ENCODE data around the gene NRDC. TPM values are rescaled to one million over a fixed set of nuclear protein-coding genes. Genes with fewer than 3 reads are reported as not detected.
A peak's percentile ranks its signal among the peaks of the same experiment; 100 is the strongest.

NRDC gene
- polyA plus RNA-seq, 4 donors, result 113 to 173 (median 134) TPM

GRCh38 chr1:51776408-51776807, 102.1 kb downstream of the NRDC start:
- DNase-seq (ENCODE audit: low read depth in 4 of 4, low spot score in 3 of 4), result no peak

- DNase-seq (ENCODE audit: low read depth in 4 of 4, low spot score in 3 of 4), result peak; percentile 16 to 39 (median 28)
Observed at GRCh38 chr1:51768971-51769588, 109.4 kb downstream of the NRDC start.

- DNase-seq (ENCODE audit: low read depth in 4 of 4, low spot score in 3 of 4), result no peak
Observed at GRCh38 chr1:51761351-51761750, 117.2 kb downstream of the NRDC start.

- no peak for DNase-seq (ENCODE audit: low read depth in 4 of 4, low spot score in 3 of 4)
Observed at GRCh38 chr1:51760872-51761271, 117.7 kb downstream of the NRDC start.

- no peak for DNase-seq (ENCODE audit: low read depth in 4 of 4, low spot score in 3 of 4)
Observed at GRCh38 chr1:51758310-51758709, 120.2 kb downstream of the NRDC start.

GRCh38 chr1:51756290-51756689, 122.2 kb downstream of the NRDC start:
- no peak for DNase-seq (ENCODE audit: low read depth in 4 of 4, low spot score in 3 of 4)

- DNase-seq (ENCODE audit: low read depth in 4 of 4, low spot score in 3 of 4), result no peak
Observed at GRCh38 chr1:51755437-51755836, 123.1 kb downstream of the NRDC start.

- DNase-seq (ENCODE audit: low read depth in 4 of 4, low spot score in 3 of 4), result no peak
Observed at GRCh38 chr1:51754666-51755065, 123.9 kb downstream of the NRDC start.

GRCh38 chr1:51753969-51754368, 124.6 kb downstream of the NRDC start:
- no peak for DNase-seq (ENCODE audit: low read depth in 4 of 4, low spot score in 3 of 4)

GRCh38 chr1:51752073-51752948, 126.2 kb downstream of the NRDC start:
- DNase-seq (ENCODE audit: low read depth in 4 of 4, low spot score in 3 of 4), result no peak

- DNase-seq (ENCODE audit: low read depth in 4 of 4, low spot score in 3 of 4), result no peak
Observed at GRCh38 chr1:51750729-51751128, 127.8 kb downstream of the NRDC start.

- no peak for DNase-seq (ENCODE audit: low read depth in 4 of 4, low spot score in 3 of 4)
Observed at GRCh38 chr1:51750218-51750617, 128.3 kb downstream of the NRDC start.

GRCh38 chr1:51749151-51749550, 129.4 kb downstream of the NRDC start:
- DNase-seq (ENCODE audit: low read depth in 4 of 4, low spot score in 3 of 4), result no peak

- no peak for DNase-seq (ENCODE audit: low read depth in 4 of 4, low spot score in 3 of 4)
Observed at GRCh38 chr1:51745304-51745570, 133.3 kb downstream of the NRDC start.

GRCh38 chr1:51744506-51745303, 133.8 kb downstream of the NRDC start:
- no peak for DNase-seq (ENCODE audit: low read depth in 4 of 4, low spot score in 3 of 4)

- no peak for DNase-seq (ENCODE audit: low read depth in 4 of 4, low spot score in 3 of 4)
Observed at GRCh38 chr1:51741121-51741681, 137.3 kb downstream of the NRDC start.

- no peak for DNase-seq (ENCODE audit: low read depth in 4 of 4, low spot score in 3 of 4)
Observed at GRCh38 chr1:51740652-51741051, 137.9 kb downstream of the NRDC start.

Measured in left renal pelvis (tissue), 4 donors.